Adrenal gland (tissue), 5 donors: ENCODE results near the gene FHIT.

Experiments
- POLR2A ChIP-seq, 2 donors: fragments of 450-650 bp; IDR thresholded peaks; one replicate each; pipeline ENCODE4 v1.6.1; 2017; ENCODE audit warnings: antibody characterized with exemption in 2 of 2, mild to moderate bottlenecking in 2 of 2, moderate library complexity in 1 of 2
- TF ChIP-seq, protein P1 (sequence below), 6 experiments: fragments of 450-650 bp in 4 of 6; fragments of 200-600 bp in 2 of 6; sonication (generic) in 1 of 6; IDR thresholded peaks; 1 replicate in 5 of 6; 2 replicates in 1 of 6; pipeline versions ENCODE4 v1.5.1 to v1.8.0; 2016 to 2021; ENCODE audit warnings: antibody characterized with exemption in 6 of 6, mild to moderate bottlenecking in 2 of 6, moderate library complexity in 1 of 6
- donor health status: DM: no; HTN: no; CAD: no.

- TF ChIP-seq POLR2A (IDR thresholded peaks at IDR 0.05): no peak
- TF ChIP-seq, protein P1, sequence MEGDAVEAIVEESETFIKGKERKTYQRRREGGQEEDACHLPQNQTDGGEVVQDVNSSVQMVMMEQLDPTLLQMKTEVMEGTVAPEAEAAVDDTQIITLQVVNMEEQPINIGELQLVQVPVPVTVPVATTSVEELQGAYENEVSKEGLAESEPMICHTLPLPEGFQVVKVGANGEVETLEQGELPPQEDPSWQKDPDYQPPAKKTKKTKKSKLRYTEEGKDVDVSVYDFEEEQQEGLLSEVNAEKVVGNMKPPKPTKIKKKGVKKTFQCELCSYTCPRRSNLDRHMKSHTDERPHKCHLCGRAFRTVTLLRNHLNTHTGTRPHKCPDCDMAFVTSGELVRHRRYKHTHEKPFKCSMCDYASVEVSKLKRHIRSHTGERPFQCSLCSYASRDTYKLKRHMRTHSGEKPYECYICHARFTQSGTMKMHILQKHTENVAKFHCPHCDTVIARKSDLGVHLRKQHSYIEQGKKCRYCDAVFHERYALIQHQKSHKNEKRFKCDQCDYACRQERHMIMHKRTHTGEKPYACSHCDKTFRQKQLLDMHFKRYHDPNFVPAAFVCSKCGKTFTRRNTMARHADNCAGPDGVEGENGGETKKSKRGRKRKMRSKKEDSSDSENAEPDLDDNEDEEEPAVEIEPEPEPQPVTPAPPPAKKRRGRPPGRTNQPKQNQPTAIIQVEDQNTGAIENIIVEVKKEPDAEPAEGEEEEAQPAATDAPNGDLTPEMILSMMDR (IDR thresholded peaks at IDR 0.05): no peak
Observed at GRCh38 chr3:60613769-60614303, 637.4 kb downstream of the FHIT start.
